Measurements from ENCODE around the gene PHF23.

- TF ChIP-seq CTCF (IDR thresholded peaks at IDR 0.05) (no peak), ZFX (IDR thresholded peaks at IDR 0.05; ENCODE audit: borderline replicate concordance) (no peak)
Observed at GRCh38 chr17:7208754-7209460, 30.4 kb downstream of the PHF23 start.

All from 22Rv1 (cell line).